Measurements from ENCODE around the gene OSBP. TPM values are rescaled to one million over a fixed set of nuclear protein-coding genes. Genes with fewer than 3 reads are reported as not detected.
"Not testable (repeated sequence)": the region's sequence is repeated elsewhere in the genome, so short reads cannot be mapped to it uniquely, and the experiment has no call there.

OSBP gene
- total RNA-seq, 1 donor = 35.5 TPM

DNA sequence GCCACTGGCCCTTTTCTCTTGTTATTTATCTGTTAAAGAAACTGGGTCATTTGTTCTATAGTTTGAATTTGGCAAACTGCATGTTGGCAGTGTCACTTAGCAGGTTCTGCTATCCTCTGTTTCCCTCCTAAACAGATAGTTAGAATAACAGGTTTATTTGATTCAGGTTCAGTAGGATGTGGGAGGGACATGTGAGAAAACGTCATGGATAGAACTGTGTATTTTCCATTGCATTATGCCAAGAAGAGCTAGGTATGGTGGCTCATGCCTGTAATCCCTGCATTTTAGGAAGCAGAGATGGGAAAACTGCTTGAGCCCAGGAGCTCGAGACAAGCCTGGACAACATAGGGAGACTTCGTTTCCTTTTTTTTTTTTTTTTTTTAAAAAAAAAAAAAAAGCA is 29.0 kb upstream of the OSBP start:
- TF ChIP-seq, protein P1, sequence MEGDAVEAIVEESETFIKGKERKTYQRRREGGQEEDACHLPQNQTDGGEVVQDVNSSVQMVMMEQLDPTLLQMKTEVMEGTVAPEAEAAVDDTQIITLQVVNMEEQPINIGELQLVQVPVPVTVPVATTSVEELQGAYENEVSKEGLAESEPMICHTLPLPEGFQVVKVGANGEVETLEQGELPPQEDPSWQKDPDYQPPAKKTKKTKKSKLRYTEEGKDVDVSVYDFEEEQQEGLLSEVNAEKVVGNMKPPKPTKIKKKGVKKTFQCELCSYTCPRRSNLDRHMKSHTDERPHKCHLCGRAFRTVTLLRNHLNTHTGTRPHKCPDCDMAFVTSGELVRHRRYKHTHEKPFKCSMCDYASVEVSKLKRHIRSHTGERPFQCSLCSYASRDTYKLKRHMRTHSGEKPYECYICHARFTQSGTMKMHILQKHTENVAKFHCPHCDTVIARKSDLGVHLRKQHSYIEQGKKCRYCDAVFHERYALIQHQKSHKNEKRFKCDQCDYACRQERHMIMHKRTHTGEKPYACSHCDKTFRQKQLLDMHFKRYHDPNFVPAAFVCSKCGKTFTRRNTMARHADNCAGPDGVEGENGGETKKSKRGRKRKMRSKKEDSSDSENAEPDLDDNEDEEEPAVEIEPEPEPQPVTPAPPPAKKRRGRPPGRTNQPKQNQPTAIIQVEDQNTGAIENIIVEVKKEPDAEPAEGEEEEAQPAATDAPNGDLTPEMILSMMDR (IDR thresholded peaks at IDR 0.05; ENCODE audit: insufficient read depth, low read length) = no peak
- no peak overlapping the region for H3K4me3 ChIP-seq (ENCODE audit: low read depth, low read length)

DNA sequence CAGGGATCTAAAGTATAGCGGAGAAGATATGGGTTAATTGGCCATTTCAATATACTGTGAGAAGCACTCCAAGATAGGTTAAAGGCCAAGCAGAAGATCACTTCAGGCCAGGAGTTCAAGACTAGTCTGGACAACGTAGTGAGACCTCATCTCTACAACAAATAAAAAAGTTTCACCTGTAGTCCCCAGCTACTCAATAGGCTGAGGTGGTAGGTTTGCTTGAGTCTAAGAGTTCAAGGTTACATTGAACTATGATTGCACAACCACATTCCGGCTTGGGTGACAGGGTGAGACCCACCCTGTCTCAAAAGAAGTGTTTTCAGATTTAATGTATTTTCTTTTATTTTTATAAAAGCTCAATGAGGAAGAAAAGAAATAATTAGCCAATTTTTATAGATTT is 27.8 kb upstream of the OSBP start:
- no peak for DNase-seq (ENCODE audit: low read depth)
- TF ChIP-seq, protein P1 (IDR thresholded peaks at IDR 0.05; ENCODE audit: insufficient read depth, low read length) = no peak
- no peak overlapping the region for H3K4me3 ChIP-seq (ENCODE audit: low read depth, low read length)

More for the DNA sequence above, 29.0 kb upstream of the OSBP start:
- no peak for DNase-seq (ENCODE audit: low read depth)

DNA sequence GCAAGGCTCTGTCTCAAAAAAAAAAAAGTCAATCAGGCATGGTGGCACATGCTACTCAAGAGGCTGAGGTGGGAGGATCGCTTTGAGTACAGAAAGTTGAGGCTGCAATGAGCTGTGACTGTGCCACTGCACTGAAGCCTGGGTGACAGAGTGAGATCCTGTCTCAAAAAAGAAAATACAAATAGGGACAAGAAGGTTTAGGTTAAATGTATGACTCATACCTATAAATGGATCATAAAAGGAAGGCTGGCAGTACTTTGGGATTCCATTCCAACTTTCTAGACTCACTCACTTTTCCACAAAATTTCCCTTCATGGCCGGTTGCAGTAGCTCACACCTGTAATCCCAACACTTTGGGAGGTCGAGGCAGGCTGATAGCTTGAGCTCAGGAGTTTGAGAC is 25.6 kb upstream of the OSBP start:
- TF ChIP-seq, protein P1 (IDR thresholded peaks at IDR 0.05; ENCODE audit: insufficient read depth, low read length) = no peak
- DNase-seq (ENCODE audit: low read depth) = no peak
- no peak overlapping the region for H3K4me3 ChIP-seq (ENCODE audit: low read depth, low read length)

DNA sequence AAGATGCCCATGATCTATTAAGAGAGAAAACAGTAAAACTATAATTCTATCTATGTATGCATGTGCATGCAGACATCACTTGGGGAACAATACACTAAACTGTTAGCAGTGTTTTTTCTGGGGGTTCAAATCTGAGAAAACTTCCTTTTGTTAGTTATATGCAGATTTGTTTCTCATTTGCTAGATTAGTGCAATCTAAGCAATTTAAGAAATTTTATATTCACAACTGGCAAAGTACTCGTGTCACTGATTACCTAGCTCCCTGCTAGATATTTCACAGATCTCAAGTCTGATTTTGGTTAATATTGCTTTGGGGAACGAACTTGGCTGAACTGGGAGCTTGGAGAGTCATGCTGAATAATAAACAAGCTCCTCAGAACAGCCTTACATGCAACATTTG is 14.9 kb upstream of the OSBP start:
- TF ChIP-seq, protein P1 (IDR thresholded peaks at IDR 0.05; ENCODE audit: insufficient read depth, low read length) = no peak
- H3K4me3 ChIP-seq (ENCODE audit: low read depth, low read length) = no peak overlapping the region
- DNase-seq (ENCODE audit: low read depth) = no peak

DNA sequence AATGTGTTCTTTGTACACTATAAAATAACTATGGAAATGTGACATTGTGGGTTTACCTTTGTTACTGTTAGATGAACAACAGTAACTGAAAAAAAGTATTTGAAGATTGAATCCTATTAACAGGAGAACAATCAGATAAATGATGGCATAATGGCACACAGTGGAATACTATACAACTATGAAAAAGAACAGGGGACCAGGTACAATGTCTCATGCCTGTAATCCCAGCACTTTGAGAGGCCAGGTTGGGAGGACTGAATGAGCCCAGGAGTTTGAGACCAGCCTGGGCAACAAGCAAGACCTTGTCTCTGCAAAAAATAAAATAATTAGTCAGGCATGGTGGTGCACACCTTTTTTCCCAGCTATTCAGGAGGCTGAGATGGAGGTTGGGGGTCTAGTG is 14.4 kb upstream of the OSBP start:
- H3K4me3 ChIP-seq (ENCODE audit: low read depth, low read length) = no peak overlapping the region
- TF ChIP-seq, protein P1 (IDR thresholded peaks at IDR 0.05; ENCODE audit: insufficient read depth, low read length) = no peak
- no peak for DNase-seq (ENCODE audit: low read depth)

DNA sequence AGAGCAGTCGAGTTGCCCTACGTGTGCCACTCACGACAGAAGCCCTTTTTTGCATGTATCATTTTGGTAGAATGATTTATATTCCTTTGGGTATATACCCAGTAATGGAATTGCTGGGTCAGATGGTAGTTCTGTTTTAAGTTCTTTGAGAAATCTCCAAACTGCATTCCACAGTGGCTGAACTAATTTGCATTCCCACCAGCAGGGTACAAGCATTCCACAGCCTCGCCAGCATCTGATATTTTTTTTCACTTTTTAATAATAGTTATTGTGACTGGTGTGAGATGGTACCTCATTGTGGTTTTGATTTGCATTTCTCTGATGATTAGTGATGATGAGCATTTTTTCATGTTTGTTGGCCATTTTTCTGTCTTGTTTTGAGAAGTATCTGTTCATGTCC is 11.4 kb upstream of the OSBP start:
- H3K4me3 ChIP-seq (ENCODE audit: low read depth, low read length); DNase-seq (ENCODE audit: low read depth): not testable (repeated sequence)

DNA sequence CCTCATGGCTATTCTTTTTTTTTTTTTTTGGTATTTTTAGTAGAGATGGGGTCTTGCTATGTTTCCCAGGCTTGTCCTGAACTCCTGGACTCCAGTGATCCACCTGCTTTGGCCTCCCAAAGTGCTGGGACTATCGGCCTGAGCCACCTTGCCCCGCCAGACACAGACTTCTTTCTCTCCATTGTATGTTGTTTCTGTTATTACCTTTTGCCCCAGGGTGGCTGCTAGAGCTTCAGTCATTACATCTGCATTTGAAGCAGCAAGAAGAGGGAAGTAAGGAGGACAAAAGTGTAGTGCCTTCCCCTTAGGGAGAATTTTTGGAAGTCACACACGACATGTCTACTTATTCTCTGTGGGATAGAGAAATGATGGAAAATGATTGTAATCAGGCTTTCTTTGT is 10.1 kb upstream of the OSBP start:
- no peak for DNase-seq (ENCODE audit: low read depth)
- H3K4me3 ChIP-seq (ENCODE audit: low read depth, low read length) = no peak overlapping the region
- TF ChIP-seq, protein P1 (IDR thresholded peaks at IDR 0.05; ENCODE audit: insufficient read depth, low read length) = no peak
